22Rv1 (cell line): ENCODE data around the gene SEMA4B.

Experiments
- ZFX ChIP-seq: fragments of 450-650 bp; IDR thresholded peaks from 2 replicates; pipeline ENCODE4 v1.6.1; 2017; ENCODE audit warnings: antibody characterized with exemption, borderline replicate concordance
- TF ChIP-seq, protein P1 (sequence below): fragments of 450-650 bp; IDR thresholded peaks from 2 replicates; pipeline ENCODE4 v1.5.1; 2017; ENCODE audit warnings: mild to moderate bottlenecking

DNA sequence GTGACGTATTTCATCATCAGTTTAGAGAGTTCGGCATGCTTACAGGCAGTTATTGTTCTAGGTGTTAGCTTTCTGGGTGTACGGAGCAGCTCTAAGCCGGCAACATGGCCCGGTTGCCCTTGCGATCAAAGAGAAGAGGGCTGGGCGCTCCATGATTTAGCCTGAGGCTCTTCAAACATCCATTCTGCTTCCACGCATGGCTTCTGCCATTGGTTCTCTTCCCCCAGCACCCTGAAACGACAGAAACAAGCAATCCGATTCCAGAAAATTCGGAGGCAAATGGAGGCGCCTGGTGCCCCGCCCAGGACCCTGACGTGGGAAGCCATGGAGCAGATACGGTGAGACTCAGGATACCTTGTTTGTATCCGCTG, 64.9 kb downstream of the SEMA4B start:
- TF ChIP-seq, protein P1, sequence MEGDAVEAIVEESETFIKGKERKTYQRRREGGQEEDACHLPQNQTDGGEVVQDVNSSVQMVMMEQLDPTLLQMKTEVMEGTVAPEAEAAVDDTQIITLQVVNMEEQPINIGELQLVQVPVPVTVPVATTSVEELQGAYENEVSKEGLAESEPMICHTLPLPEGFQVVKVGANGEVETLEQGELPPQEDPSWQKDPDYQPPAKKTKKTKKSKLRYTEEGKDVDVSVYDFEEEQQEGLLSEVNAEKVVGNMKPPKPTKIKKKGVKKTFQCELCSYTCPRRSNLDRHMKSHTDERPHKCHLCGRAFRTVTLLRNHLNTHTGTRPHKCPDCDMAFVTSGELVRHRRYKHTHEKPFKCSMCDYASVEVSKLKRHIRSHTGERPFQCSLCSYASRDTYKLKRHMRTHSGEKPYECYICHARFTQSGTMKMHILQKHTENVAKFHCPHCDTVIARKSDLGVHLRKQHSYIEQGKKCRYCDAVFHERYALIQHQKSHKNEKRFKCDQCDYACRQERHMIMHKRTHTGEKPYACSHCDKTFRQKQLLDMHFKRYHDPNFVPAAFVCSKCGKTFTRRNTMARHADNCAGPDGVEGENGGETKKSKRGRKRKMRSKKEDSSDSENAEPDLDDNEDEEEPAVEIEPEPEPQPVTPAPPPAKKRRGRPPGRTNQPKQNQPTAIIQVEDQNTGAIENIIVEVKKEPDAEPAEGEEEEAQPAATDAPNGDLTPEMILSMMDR, result no peak
- no peak for TF ChIP-seq ZFX
